Body of pancreas (tissue), 4 donors: ENCODE measurements around the gene BARX2. TPM values are rescaled to one million over a fixed set of nuclear protein-coding genes. Genes with fewer than 3 reads are reported as not detected.

Experiments used
- ATAC-seq: fragments of 150-250 bp; one replicate; pipeline ENCODE4 v1.9.1; 2016
- DNase-seq, 4 donors: peaks; one replicate each; pipeline ENCODE4 v3.0.0-alpha.2; 2019
- H3K27ac ChIP-seq, 4 donors: fragments of 200-600 bp; sonication (generic); 1 replicate in 3 of 4; 2 replicates in 1 of 4; pipeline versions ENCODE4 v1.5.1 to v1.6.1; 2016 to 2019; ENCODE audit warnings: mild to moderate bottlenecking in 1 of 4, mixed read lengths in 1 of 4, moderate library complexity in 1 of 4
- H3K27me3 ChIP-seq, 2 donors: fragments of 200-600 bp; sonication (generic); one replicate each; pipeline ENCODE4 v1.6.0; 2016; ENCODE audit warnings: mild to moderate bottlenecking in 1 of 2
- H3K36me3 ChIP-seq, 2 donors: fragments of 200-600 bp; sonication (generic); replicated peaks in 1 of 2; 2 replicates each; pipeline ENCODE4 v1.5.1; 2016; ENCODE audit warnings: low read depth in 2 of 2; ENCODE audit not compliant: insufficient read depth in 1 of 2
- H3K4me1 ChIP-seq: fragments of 200-600 bp; sonication (generic); one replicate; pipeline ENCODE4 v1.6.0; 2016
- H3K4me3 ChIP-seq, 2 donors: fragments of 200-600 bp; sonication (generic); 1 replicate in 1 of 2; 2 replicates in 1 of 2; pipeline ENCODE4 v1.5.1; 2016 to 2019
- H3K9me3 ChIP-seq, 3 donors: fragments of 200-600 bp; sonication (generic); 1 replicate in 2 of 3; 2 replicates in 1 of 3; pipeline ENCODE4 v1.5.1; 2016
- POLR2A ChIP-seq, 3 donors: fragments of 450-650 bp; IDR thresholded peaks; one replicate each; pipeline ENCODE4 v1.6.1; 2016; ENCODE audit warnings: antibody characterized with exemption in 3 of 3, mild to moderate bottlenecking in 2 of 3
- WGBS, 2 donors: methylation state at CpG; one replicate each; pipeline ENCODE4 v1.1.5; 2017; 5-methylcytosine and 5-hydroxymethylcytosine counted together
- intact Hi-C: fragments of 100-400 bp; cut with DNase I; formaldehyde crosslinking; loops from one replicate; pipeline ENCODE4 v1.15.1; 2023
- total RNA-seq, 2 donors: library from RNA; depleted of rRNA; stranded (reverse); fragments of >200 nt; gene quantifications; one replicate each; pipeline ENCODE4 v1.1.0, GENCODE V29; 2016
- TF ChIP-seq, protein P1 (sequence below), 7 experiments: fragments of 450-650 bp in 4 of 7; fragments of 200-600 bp in 3 of 7; sonication (generic) in 3 of 7; IDR thresholded peaks; one replicate each; pipeline ENCODE4 v1.5.1; 2016 to 2019; ENCODE audit warnings: antibody characterized with exemption in 7 of 7

BARX2 gene
- total RNA-seq, 2 donors from 2014 or later, result 1.8 to 6.6 TPM

GRCh38 chr11:129394709-129395108 is 19.1 kb downstream of the BARX2 start:
- Histone ChIP-seq H3K27ac (no peak overlapping the region), H3K36me3 (no peaks in the 10 kb centered on the region), H3K4me3 (no peak overlapping the region), H3K4me1 (no peaks in the 10 kb centered on the region), H3K27me3 (no peaks in the 10 kb centered on the region), H3K9me3 (no peaks in the 10 kb centered on the region)
- intact Hi-C loops, result no loop called here
- no peak for TF ChIP-seq POLR2A (IDR thresholded peaks at IDR 0.05)
- TF ChIP-seq, protein P1, sequence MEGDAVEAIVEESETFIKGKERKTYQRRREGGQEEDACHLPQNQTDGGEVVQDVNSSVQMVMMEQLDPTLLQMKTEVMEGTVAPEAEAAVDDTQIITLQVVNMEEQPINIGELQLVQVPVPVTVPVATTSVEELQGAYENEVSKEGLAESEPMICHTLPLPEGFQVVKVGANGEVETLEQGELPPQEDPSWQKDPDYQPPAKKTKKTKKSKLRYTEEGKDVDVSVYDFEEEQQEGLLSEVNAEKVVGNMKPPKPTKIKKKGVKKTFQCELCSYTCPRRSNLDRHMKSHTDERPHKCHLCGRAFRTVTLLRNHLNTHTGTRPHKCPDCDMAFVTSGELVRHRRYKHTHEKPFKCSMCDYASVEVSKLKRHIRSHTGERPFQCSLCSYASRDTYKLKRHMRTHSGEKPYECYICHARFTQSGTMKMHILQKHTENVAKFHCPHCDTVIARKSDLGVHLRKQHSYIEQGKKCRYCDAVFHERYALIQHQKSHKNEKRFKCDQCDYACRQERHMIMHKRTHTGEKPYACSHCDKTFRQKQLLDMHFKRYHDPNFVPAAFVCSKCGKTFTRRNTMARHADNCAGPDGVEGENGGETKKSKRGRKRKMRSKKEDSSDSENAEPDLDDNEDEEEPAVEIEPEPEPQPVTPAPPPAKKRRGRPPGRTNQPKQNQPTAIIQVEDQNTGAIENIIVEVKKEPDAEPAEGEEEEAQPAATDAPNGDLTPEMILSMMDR (IDR thresholded peaks at IDR 0.05), result no peak
- no peak for ATAC-seq
- WGBS, 2 donors, result 61 to 63% methylated on average over 3 of the region's 3 CpGs
- DNase-seq, result no peak

- DNase-seq, result no peak
- H3K4me3 ChIP-seq, result no peak overlapping the region
- TF ChIP-seq POLR2A (IDR thresholded peaks at IDR 0.05), result no peak
- TF ChIP-seq, protein P1 (IDR thresholded peaks at IDR 0.05), result no peak
- intact Hi-C loops, result no loop called here
- no peak for ATAC-seq
- no peaks in the 10 kb centered on the region for H3K27me3 ChIP-seq
- H3K27ac ChIP-seq, result no peak overlapping the region
- WGBS, 2 donors, result 50 to 65% methylated on average over 8 to 9 of the region's 9 CpGs
- H3K36me3 ChIP-seq, result no peaks in the 10 kb centered on the region
- no peaks in the 10 kb centered on the region for H3K9me3 ChIP-seq
- H3K4me1 ChIP-seq, result no peaks in the 10 kb centered on the region
Observed at GRCh38 chr11:129395432-129395831, 19.8 kb downstream of the BARX2 start.

GRCh38 chr11:129395883-129396282 is 20.2 kb downstream of the BARX2 start:
- Histone ChIP-seq H3K36me3 (no peaks in the 10 kb centered on the region), H3K27ac (no peak overlapping the region), H3K4me3 (no peak overlapping the region), H3K4me1 (no peaks in the 10 kb centered on the region), H3K9me3 (no peaks in the 10 kb centered on the region), H3K27me3 (no peaks in the 10 kb centered on the region)
- intact Hi-C loops, result no loop called here
- ATAC-seq (no peak), DNase-seq (no peak)
- WGBS, 2 donors, result 73 to 78% methylated on average over 7 of the region's 7 CpGs
- TF ChIP-seq POLR2A (IDR thresholded peaks at IDR 0.05), result no peak
- TF ChIP-seq, protein P1 (IDR thresholded peaks at IDR 0.05), result no peak

DNA sequence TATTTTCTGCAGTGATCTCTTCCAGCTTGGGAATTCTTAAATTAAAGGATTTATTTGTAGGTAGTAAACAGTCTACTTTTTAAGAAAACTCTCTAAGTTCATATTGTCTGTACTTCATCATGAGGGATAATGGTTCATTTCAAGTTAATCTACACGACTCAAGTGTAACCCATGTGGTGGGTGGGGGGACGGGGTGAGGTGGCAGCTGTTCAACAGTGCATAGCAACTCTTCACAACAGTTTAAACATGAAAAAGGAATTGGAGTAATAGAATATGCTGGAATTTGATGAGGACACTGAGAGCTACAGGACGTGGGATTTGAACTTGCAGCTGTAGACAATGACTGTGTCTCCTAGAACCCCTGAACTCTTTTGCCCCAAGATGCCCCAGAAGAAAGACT is 20.8 kb downstream of the BARX2 start:
- H3K4me3 ChIP-seq, result no peak overlapping the region
- TF ChIP-seq, protein P1 (IDR thresholded peaks at IDR 0.05), result no peak
- TF ChIP-seq POLR2A (IDR thresholded peaks at IDR 0.05), result no peak
- H3K9me3 ChIP-seq, result no peaks in the 10 kb centered on the region
- intact Hi-C loops, result no loop called here
- no peak for ATAC-seq
- no peak for DNase-seq
- H3K27me3 ChIP-seq, result no peaks in the 10 kb centered on the region
- no peaks in the 10 kb centered on the region for H3K4me1 ChIP-seq
- H3K36me3 ChIP-seq, result no peaks in the 10 kb centered on the region
- WGBS, 2 donors, result 59 to 61% methylated on average over 3 of the region's 3 CpGs
- H3K27ac ChIP-seq, result no peak overlapping the region
